Measurements from ENCODE around the gene GRAMD2B.
A peak's percentile ranks its signal among the peaks of the same experiment; 100 is the strongest.
"Not testable (repeated sequence)": the region's sequence is repeated elsewhere in the genome, so short reads cannot be mapped to it uniquely, and the experiment has no call there.

Gene GRAMD2B

DNA sequence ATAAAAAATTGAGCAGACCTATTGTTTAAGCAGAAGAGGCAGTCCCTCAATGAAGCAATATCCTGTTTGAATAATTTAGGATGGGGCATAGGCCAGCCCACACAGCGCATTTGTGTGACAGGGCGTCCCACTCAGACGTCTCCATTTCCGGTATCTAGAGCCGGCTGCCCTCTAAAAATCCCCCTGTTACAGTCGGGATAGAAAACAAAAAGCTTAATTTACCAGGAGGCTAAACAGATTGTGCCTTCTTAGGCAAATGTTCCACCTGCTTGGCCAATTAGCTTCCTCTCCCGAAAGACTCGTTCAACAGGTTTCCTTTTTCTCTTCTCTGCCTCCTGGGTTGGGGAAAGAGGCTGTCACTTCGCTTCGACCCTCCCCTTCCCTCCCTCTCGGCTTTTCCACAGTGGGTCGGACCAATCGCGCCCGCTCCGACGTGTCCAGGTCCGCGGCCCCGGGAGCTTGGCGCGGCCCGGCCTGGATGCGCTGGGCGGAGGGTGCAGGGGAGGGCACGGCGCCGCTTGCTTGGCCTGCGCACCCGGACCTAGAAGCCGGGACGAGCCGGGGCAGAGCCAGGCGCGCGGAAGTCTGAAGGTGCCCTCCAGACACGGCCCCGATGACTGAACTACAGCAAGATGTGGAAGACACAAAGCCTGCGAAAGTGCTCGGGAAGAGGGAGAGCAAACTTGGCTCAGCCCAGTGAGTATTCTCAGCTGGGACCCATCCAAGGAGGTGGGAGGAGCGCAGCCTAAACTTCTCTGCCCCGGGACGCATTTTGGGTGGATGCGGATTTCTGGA lies at the start of gene GRAMD2B:
Gene GRAMD2B, plus strand, starts transcription at position 416 of the 795 bp plus-strand sequence. Its CDS starts 198 bp downstream, at position 614.
- peak; percentile 57 for DNase-seq (ENCODE audit: low read depth)

DNA sequence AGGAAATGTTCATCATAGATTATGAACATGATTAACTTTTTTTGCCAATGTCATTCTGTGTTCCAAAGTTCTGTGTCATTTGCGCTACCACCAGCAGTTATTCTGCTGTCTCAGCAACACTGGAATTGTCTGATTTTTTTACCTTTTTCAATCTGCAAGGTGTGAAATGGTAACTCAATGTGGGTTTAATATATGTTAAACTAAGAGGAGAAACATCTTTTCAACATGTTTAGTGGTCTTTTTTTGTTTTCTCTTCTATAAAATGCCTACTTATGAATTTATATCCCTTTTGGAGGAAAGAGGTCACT lies 49.1 kb upstream of the GRAMD2B start:
- no peak for DNase-seq (ENCODE audit: low read depth)

DNA sequence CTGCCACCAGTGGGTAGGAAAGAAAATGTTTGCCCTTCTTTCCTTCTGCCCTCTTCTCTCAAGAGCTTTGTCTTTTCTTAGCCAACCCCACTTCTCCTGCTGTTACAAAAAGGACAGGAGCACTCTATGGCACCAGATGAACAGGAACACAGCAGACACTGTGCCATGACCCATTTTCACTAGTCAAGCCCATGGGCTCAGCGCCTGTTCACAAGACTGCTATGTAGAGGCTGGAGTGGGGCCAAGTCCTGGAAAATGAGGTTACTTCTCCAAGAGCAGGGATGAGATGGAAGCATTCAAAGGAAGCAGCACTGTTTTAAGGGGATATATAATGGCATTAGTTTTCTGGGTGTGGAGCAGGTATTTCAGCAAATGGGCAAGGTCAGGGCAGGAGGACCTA lies 46.8 kb upstream of the GRAMD2B start:
- no peak for DNase-seq (ENCODE audit: low read depth)

GRCh38 chr5:126377424-126377823 lies 45.8 kb upstream of the GRAMD2B start:
- no peak for DNase-seq (ENCODE audit: low read depth)

- DNase-seq (ENCODE audit: low read depth): not testable (repeated sequence)
Measured at GRCh38 chr5:126380316-126380715, 42.9 kb upstream of the GRAMD2B start.

GRCh38 chr5:126383246-126383645 lies 40.0 kb upstream of the GRAMD2B start:
- DNase-seq (ENCODE audit: low read depth): no peak

GRCh38 chr5:126383776-126384175 lies 39.4 kb upstream of the GRAMD2B start:
- no peak for DNase-seq (ENCODE audit: low read depth)

- no peak for DNase-seq (ENCODE audit: low read depth)
Measured at GRCh38 chr5:126384985-126385384, 38.2 kb upstream of the GRAMD2B start.

DNA sequence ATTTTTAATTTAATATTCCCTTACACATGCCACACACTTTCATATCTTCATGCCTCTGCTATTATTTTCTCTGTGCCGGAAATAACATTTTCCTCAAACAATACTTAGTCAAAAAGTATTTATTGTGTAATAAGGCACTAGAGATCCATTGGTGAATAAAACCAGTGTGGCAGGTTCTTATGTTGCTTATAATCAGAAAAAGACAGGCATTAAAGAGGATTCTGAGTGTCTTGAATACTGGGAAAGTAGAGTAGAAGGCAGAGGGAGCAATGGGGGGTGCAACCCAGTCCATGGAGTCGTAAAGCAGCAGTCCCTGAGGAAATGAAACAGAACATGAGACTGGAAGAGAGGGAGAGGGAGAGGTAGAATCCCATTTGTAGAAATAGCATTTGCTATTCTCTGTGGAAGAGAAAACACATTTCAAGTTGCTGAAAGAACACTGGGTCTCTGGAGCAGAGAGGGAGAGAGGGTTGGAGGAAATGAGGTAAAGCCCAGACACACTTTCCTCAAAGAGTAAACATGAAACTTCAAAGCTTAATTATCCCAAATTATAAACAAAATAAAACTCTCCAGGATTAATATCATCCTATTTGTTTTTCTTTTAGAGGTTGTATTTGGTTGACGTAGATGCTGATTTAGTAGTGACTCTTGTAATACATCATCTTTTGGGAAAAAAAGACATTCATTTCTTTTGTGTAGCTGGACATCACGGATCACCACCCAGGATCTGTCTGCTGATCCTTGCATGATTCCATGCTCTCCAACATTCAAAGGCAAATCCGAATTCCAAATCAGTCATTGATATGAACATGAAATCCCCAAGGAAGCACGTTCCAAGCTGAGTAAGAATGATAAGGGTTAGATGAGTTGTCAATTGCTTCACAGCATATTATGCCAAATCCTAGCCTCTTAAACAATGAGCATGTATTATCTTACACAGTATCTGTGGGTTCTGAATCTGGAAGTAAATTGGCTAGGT lies 37.4 kb upstream of the GRAMD2B start:
- DNase-seq (ENCODE audit: low read depth): no peak

GRCh38 chr5:126389179-126389578 lies 34.0 kb upstream of the GRAMD2B start:
- DNase-seq (ENCODE audit: low read depth): no peak

GRCh38 chr5:126390051-126390450 lies 33.2 kb upstream of the GRAMD2B start:
- DNase-seq (ENCODE audit: low read depth): no peak

DNA sequence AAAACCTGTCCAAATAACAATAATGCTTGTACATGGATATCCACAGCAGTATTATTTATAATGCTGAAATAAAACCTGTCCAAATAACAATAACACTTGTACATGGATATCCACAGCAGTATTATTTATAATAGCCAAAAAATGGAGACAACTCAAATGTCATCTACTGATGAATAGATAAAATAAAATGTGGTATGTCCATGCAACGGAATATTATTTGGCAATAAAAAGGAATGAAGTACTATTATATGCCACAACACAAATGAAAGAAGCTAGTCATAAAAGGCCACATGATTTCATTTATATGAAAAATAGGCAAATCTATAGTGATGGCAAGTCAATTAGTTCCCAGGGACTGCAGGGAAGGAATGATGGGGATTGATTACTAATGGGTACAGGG lies 31.8 kb upstream of the GRAMD2B start:
- no peak for DNase-seq (ENCODE audit: low read depth)

GRCh38 chr5:126394211-126394788 lies 28.9 kb upstream of the GRAMD2B start:
- DNase-seq (ENCODE audit: low read depth): no peak

GRCh38 chr5:126395198-126395597 lies 28.0 kb upstream of the GRAMD2B start:
- DNase-seq (ENCODE audit: low read depth): no peak

- DNase-seq (ENCODE audit: low read depth): no peak
Measured at GRCh38 chr5:126395605-126396004, 27.6 kb upstream of the GRAMD2B start.

DNA sequence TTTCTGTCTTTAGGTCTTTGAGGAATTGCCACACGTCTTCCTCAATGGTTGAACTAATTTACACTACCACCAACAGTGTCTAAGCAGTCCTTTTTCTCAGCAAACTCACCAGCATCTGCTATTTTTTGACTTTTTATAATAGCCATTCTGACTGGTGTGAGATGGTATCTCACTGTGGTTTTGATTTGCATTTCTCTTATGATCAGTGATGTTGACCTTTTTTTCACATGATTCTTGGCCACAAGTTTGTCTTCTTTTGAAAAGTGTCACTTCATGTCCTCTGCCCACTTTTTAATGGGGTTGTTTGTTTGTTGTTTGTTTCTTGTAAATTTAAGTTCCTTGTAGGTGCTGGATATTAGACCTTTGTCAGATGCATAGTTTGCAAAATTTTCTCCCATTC lies 26.5 kb upstream of the GRAMD2B start:
- not testable (repeated sequence) for DNase-seq (ENCODE audit: low read depth)

DNA sequence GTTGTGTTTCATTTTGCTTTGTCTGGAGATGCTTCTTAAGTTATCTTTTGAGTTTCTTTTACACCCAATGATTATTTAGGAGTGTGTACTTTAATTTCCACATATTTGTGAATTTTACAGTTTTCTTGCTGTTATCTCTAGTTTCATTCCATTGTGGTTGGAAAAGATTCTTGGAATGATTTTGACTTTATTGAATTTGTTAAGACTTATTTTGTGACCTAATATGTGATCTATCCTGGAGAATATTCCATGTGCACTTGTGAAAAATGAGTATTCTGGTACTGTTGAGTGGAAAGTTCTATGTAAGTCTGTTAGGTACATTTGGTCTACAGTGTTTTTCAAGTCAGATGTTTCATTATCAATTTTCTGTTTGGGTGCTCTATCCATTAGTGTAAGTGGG lies 24.4 kb upstream of the GRAMD2B start:
- no peak for DNase-seq (ENCODE audit: low read depth)

DNA sequence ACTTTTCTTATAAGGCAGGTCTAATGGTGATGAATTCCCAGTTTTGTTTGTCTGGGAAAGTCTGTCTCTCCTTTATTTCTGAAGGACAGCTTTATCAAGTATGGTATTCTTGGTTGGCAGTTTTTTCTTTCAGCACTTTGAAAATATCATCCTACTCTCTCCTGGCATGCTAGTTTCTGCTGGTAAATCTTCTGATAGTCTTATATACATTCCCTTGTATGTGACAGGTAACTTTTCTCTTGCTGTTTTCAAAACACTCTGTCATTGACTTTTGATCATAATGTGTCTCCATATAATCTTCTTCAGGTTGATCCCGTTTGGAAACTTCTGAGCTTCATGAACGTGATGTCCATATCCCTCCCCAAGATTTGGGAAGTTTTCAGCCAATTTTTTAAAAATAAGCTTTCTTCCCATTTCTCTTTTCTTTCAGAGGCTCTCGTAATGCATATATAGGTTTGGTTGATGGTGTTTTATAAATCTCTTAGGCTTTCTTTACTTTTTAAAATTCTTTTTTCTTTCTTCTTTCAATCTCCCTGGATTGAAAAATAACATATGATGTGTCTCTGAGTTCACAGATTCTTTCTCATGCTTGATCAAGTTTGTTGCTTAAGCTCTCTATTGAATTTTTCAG lies 22.5 kb upstream of the GRAMD2B start:
- DNase-seq (ENCODE audit: low read depth): no peak

GRCh38 chr5:126402621-126403555 lies 20.3 kb upstream of the GRAMD2B start:
- DNase-seq (ENCODE audit: low read depth): no peak

DNA sequence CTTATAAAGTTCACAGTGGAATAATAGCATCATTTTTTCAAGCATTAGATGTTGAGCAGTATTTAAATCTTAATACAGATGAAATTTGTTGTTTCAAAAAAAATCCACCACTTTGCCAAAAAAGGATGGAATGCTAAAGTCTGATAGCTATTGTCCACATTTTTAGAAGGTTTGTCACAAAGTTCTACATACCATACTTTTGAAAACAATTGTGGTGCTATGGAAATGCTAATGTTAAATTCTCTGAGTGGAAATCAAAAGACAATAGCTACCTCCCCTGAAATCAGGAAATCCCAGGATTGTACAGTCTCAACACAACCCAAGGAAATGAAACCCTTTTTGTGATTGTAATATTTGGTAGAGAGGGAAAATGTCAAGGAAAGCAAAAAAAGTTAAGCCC lies 19.3 kb upstream of the GRAMD2B start:
- DNase-seq (ENCODE audit: low read depth): no peak

- no peak for DNase-seq (ENCODE audit: low read depth)
Measured at GRCh38 chr5:126410623-126411022, 12.6 kb upstream of the GRAMD2B start.

Data from stimulated activated CD4-positive, alpha-beta T cell treated with anti-CD3 and anti-CD28 coated beads, Interleukin-2, amount 100 ng/mL, for 4 hours (primary cell).